Stimulated activated CD4-positive, alpha-beta T cell treated with anti-CD3 and anti-CD28 coated beads, Interleukin-1b, Interleukin-23, amount 100 ng/mL, for 24 hours (primary cell): Measurements from ENCODE around the gene ERICH3.
"Not testable (repeated sequence)": the region's sequence is repeated elsewhere in the genome, so short reads cannot be mapped to it uniquely, and the experiment has no call there.

ENCODE experiments used
- DNase-seq, 4 experiments: peaks; one replicate each; pipeline ENCODE4 v3.0.0-alpha.2; 2020; ENCODE audit warnings: low read depth in 4 of 4, low spot score in 1 of 4

ERICH3 gene

GRCh38 chr1:74681449-74681848 lies 7.9 kb upstream of the ERICH3 start:
- no peak for DNase-seq

DNA sequence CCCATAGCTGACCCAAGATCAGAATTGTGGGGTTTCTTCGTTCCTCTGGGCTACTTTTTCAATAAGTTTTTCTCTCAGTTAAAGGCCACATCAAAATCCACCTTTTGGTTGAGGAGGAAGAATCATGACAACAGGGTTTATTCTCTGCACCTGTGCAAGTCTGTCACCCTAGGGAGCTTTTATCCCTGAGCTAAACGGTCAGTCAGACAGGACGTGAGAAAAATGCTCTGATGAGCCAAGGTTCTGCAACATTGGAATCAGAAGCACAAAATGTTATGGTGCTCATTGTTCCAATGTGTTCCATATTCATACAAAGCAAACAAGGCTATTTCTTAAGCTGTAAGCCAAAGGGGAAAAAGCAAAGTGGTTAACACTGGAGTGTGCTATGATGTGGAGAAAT lies 7.4 kb upstream of the ERICH3 start:
- DNase-seq, result no peak

GRCh38 chr1:74679811-74680210 lies 6.2 kb upstream of the ERICH3 start:
- DNase-seq, result no peak

GRCh38 chr1:74677926-74678325 lies 4.3 kb upstream of the ERICH3 start:
- no peak for DNase-seq

DNA sequence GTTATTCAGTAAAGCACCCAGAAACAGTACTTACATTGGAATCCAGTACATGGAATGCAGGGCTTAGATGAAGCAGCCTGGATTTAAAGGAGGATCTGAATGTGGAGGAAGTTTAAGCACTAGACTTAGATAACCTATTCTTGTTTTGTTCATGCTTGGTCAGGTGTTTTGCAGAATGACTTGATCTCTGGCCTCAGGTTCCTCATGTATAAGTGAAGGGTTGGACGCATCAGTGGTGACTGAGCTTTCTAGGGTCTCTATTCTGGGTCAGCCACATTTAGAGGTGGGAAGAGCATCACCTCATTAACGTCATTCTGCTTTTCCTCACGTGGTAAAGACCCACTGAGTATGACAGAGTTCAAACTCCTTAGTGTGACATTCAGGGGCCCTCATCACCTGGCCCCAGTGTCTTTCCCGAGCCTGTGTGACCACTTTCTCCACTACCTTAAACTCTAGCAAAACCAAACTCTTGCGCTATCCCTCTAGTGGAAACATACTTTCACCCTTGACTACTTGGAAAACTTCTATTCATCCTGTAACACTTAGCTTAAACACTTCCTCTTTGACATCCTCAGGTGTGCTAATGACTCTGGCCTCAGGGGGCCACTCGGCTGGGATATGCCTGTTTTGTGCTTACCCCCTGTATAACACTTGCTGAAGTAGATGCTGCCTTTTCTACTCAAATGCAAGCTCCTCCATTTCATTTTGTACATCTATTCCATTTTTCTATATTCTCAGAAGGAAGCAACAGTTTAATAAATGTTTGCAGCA lies 871 bp upstream of the ERICH3 start:
- no peak for DNase-seq

- DNase-seq, result not testable (repeated sequence)
Observed at GRCh38 chr1:74670866-74671265, 2.7 kb downstream of the ERICH3 start.

DNA sequence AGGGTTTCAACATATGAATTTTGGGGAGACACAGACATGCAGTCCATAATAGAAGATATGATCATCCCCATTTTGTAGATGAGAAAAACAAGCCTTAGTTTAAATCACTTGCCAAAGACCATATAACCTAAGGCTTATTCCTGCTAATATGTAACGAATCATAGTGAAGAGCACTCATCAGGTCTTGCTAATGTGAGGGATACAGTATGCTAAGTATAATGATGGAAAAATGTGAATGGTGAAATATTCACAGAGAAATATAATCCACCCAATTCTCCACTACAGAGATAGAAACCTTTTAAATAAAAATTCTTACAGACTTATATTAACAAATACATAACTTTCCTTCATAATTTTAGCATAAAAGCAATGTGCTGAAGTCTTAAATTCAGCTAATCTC lies 18.9 kb downstream of the ERICH3 start:
- DNase-seq, result no peak

DNA sequence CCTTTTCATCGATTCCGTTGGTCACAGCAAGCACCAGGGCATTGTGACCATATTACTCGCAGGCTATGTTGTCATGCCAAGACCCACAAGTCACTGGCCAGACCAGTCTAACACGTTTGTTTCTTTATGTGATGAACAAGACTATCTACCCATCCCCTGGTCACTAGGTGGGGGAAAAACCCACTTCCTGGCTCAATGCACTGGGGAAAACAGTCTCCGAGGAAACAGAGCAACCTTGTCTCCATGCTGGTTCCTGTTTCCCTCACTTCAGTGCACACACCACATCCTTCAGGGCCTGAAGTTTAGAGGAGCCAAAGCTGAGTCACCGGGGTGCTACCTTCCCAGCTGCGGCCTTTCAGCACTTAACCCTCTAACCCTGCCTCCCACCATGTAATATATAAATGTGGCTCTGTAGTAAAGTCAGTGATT lies 20.9 kb downstream of the ERICH3 start:
- no peak for DNase-seq

- DNase-seq, result no peak
Observed at GRCh38 chr1:74650561-74650960, 23.0 kb downstream of the ERICH3 start.

DNA sequence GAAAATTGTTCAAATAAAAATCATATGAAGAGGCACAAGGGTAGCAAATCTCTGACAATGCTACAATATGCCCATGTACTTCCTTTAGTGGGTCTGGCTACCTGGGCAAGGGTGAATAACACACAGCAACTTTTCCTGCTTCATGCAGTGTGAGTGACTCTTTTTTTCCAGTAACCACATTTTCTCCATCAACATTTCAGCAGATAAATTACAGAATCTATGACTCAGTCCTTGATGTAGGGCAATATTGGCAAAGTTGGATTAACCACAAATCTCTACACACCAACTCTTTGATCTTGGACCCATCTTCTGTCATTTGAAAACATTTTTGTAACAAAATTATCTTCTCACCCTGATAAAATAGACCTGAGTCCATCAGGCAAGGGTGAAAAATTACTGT lies 31.7 kb downstream of the ERICH3 start:
- no peak for DNase-seq

DNA sequence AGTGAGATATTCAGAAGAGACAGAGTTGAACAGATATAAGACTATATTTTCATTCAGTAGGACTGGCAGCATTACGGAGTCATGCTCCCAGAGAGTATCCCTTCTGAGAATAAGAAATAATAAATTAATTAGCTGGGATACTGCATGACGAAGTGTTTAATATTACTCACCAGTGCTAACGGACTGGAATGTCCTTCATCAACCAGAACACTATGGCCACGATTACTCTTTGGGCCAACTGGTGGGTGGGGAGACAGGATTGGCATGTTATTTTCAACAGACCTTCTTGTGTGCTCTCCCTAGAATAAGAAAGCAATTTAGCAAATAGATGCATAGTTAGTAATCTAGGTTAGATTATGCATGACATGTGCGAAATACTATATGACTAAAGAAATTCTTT lies 32.4 kb downstream of the ERICH3 start:
- DNase-seq, result no peak

DNA sequence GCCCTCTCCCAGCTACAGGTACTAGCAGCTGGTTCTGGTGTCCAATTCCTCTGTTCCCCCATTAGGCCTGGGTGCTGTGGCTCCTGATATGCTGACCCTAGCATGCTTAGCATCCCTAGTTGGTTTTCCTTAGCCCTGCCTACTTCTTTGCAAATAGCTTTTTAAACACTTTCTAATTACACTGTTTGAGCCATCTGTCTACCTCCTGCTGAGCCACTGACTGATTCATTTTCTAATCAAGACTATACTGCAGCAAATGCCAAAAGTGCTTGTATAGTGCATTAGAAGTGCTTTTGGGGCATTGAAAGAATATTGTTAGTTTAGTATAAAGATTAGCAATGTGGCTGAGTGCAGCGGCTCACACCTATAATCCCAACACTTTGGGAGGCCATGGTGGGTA lies 36.3 kb downstream of the ERICH3 start:
- DNase-seq, result no peak

DNA sequence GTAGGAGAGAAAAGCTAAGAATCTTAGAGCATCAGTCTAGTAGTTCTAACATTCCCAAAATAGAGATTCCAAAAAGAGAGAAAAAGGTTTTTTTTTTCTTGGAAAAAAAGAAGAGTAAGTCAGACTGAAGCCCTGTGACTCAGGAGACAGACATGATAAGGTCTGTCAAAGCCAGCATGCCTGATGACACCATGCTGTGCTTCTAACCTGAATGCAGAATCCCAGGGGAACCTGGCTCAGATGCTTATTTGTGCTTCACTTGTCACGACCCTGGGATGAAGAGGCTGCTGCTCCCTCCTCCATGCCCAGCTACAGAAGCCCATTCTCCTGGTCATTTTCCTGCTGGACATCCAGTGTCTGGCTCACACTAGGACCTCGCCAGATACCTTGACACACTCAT lies 44.3 kb downstream of the ERICH3 start:
- no peak for DNase-seq

DNA sequence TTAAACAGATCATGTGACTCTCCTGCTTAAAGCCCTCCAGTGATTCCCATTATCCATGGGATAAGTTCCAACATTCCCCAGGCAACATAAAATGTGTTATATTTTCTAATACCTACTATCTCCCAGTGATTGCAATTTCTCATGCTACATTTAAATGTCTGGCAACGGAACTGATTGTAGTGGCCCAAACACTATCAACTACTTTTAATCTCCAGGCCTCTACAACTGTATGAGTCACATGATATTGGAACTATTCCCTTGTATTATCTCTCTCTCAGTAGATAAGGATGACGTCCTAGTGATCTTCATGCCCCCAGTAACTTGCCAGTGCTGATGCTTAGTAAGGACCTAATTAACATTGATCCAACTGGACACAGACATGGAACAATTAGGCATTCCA lies 49.9 kb downstream of the ERICH3 start:
- no peak for DNase-seq

DNA sequence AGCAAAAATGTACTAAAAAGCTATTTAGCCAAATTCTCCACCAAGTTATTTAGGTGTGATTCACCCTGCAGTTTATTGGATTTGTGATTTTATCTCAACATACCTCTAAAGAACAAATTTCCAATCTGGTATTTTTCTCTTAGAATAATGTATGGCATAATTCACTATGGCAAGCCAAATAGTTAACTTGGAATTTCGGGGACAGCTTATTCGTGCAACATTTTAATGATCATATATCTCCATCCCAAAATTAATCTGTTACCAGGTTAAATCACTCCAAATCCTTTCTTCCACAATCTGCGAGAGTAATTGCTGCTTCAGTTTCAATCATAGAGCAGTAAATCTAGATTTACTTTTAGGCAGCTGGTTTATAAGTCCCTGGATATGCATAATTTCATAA lies 53.4 kb downstream of the ERICH3 start:
- DNase-seq, result no peak

DNA sequence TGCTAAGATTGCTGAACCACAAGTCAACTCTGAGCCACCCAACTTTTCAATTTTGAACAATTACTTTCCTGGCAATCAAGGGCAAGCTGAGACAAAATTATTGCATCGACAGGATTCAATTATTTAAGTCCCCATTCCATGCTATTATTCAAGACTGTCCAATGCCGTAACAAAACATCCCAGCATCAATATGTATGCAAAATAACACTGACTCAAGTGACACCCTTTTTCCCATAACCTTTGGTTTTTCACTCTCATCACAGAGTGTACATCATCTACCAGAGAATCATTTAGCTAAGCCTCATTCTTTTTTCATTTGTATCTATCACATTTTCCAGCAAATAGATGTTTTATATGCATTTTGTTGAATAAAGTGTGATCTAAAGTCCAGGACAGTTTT lies 54.6 kb downstream of the ERICH3 start:
- no peak for DNase-seq

DNA sequence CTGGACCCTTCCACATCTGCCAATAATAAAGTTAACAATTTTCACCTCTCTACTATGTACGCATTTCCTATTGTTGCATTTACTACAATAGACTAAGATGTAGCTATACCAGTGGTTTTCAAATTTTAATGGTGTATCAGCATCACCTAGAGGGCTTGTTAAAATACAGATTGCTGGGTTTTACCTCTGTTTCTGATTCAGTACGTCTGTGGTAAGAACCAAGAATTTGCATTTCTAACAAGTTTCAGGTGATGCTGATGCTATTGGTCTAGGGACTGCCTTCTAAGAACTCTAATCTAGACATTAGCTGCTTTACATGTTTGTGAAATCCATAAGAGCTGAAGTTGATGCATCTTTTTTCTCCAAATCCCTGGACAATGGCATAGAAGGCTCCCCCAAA lies 59.7 kb downstream of the ERICH3 start:
- DNase-seq, result no peak

- DNase-seq, result no peak
Observed at GRCh38 chr1:74611887-74612286, 61.7 kb downstream of the ERICH3 start.

GRCh38 chr1:74610961-74611360 lies 62.6 kb downstream of the ERICH3 start:
- DNase-seq, result no peak

- no peak for DNase-seq
Observed at GRCh38 chr1:74609810-74610371, 63.7 kb downstream of the ERICH3 start.

DNA sequence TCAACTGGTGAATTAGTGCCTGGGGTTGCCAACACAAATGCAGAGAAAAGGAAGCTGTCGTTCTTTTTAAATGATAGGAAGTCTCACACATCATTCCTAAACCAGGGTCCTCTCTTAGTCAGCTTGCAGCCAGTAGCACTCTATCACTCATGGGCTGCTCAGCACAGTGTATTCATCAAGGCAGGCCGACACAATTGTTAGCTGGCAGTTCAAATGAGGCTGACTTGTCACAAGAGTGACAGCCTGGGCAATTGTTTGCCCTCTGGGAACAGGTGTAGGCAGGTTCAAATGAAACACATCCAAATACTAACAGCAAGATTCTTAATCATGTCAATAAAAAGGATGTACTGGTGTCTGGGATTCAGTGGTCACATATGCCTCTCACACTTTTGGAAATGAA lies 76.9 kb downstream of the ERICH3 start:
- DNase-seq, result no peak

DNA sequence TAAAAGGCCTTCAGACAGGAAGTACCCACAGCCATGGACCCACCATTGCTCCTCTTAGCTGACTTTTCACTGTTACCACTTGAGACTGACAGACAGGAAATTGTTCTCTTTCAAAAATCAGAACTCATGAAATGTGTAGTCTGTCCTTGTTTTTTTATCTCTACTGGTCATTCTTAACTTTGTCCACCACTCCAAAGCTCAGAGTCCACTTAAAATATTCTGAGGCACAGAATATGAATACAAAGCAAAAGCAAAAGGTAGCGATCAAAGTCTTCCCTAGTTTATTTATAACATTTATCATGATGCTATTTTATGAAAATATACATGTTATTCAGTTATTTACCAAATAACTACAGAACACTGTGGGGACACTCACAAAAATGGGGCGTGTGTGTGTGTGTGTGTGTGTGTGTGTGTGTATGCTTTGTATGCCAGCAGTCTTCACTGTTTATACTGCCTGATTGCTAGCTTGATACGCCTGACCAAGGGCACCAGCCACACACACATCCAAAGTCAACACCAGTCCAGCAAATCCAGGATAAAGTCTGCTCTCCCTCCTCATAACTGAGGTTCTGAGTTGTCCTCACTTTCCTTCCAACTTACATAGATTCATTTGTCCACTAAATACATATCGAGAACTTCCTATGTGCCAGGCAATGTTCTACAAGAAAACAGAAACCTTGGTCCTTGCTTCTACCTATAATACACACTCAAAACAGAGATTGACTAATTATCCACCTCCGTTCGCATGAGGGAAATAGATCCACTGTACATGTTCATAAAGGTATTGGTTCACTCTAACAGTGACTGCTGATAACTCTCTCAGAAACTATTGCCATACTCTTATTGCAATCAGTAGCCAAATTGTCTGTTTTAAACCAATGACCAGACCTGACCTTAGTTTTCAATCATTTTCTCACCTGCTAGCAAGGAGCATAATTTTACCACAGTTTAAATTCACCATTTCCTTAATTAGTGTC lies 79.4 kb downstream of the ERICH3 start:
- no peak for DNase-seq
